CD4-positive, alpha-beta T cell treated with Interleukin-21 for 1 hour (primary cell): ENCODE data around the gene RFX8.
"Not testable (repeated sequence)": the region's sequence is repeated elsewhere in the genome, so short reads cannot be mapped to it uniquely, and the experiment has no call there.

ENCODE experiments used
- DNase-seq: peaks from one replicate; pipeline ENCODE4 v3.0.0-alpha.2; 2020

Gene RFX8

DNA sequence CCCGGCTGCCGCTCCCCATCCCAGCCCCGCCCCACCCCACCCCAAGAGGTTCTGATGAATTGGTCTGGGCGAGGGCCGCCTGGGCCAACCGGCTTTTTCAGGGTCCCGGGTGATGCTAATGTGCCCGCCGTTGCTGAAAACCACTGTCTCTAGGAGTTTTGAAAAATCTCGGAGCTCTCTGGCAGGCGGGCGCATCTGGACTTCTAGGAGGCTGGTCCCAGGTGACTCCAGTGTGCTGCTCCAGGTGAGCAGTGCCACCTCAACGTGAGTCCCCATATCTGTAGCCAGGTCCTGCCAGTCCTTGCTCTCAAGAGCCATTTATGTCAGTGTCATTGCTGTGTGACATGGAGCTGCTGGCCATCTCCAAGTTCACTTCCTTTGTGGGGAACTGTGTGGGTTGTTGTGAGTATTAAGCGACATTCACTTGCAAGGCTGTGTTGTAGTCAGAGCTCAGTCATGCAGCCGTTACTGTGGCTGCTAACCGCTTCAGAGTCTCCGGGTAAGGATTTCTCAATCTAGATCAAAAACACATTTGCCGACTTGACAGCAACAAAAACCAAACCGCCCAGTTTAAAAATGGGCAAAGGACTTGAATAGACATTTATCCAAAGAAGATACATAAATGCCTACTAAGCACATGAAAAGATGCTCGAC is at the start of gene RFX8:
RFX8 (minus strand) TSS at position 382 of the 654 bp plus-strand sequence. CDS start 8,264 bp downstream, outside the sequence.
- DNase-seq = peak; percentile 44

- DNase-seq = no peak
These were observed 46.6 kb upstream of the RFX8 start for GRCh38 chr2:101521487-101521886.

GRCh38 chr2:101520246-101520645 is 45.3 kb upstream of the RFX8 start:
- no peak for DNase-seq

- DNase-seq = no peak
These were observed 43.9 kb upstream of the RFX8 start for GRCh38 chr2:101518578-101519492.

DNA sequence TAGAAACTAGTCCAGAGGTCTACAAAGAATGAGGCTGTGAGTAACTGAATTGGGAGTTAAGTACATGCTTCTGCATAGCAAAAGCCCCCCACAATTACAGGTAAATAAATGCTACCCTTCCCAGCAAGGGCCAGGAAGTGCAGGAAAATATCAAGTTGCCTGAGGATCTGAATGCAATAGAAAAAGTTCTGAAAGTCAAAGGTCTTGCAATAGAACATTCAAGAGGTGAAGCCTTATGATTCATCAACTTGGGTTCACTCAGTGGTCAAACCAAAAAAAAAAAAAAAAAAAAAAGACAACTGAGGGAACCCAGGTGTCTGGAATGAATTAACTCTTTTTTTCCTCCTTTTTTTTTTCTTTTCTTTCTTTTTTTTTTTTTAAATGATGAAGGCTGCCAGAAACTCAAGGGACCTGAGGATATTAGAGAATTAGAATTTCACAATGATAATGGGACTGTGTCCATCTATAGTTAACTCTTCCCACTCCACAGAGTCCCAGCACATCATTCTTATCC is 42.9 kb upstream of the RFX8 start:
- no peak for DNase-seq

- peak; percentile 6 for DNase-seq
These were observed 42.1 kb upstream of the RFX8 start for GRCh38 chr2:101516823-101517690.

DNA sequence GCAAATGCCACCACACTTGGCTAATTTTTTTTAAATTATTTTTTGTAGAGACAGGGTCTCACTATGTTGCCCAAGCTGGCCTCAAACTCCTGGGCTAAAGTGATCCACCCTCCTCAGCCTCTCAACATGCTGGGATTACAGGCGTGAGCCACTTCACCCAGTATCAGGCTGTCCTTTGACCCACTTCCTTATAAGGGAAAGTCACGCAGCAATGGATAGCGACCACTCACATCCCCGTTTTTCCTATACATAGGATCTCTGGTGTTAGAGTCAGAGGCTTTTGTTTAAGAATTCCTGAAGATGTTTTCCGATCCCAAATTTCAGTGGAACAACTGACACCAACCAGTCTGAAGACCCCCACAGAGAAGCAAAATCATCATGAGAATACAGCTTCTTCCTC is 41.4 kb upstream of the RFX8 start:
- DNase-seq = no peak

DNA sequence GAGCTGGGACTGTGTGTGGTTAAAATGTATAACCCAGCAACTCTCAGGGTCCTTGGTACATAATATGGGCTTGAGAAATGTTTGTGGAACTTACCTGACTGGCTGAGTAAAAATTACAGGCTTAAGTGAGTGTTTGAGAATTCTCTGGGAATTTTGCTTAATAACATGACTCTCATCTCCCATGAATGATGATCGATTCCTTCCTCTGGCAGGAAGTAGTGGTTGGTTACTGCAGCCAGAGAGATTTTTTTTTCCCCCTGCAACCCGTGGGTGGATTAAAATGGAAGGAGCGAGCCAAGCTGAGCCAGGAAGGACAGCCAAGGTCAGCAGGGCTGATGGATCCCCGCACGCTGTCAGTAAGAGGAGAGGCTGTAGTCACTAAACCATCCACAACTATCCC is 40.6 kb upstream of the RFX8 start:
- DNase-seq = no peak

DNA sequence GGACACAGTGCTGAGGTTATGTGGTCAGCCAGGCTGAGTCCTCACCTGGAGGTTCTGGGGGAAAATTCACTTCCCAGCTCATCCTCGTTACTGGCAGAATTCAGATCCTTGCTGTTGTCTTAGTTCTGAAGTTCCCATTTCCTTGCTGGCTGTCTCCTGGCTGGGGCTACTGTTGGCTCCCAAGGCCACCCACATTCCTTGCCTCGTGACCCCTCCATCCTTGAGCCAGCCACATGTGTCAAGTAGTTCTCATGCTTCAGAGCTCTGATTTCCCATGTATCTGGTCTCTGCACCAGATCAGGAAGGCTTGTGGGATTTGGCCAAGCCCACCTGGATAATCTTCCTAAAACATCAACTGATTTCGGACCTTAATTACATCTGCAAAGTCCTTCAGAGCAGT is 38.1 kb upstream of the RFX8 start:
- no peak for DNase-seq

DNA sequence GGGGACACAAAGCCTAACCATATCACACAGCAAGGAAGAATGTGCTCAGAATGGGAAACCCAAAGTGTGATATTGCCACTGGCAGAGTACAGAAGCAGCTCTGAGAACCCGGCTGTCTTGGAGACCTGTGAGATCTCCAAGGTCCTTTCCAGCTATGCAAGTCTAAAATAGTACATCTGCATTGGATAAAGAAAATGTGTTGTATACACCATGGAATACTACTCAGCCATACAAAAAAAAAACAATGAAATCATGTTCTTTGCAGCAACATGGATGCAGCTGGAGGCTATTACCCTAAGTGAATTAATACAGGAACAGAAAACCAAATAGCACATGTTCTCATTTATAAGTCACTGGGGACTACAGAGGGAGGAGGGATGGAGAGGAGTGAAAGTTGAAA is 36.5 kb upstream of the RFX8 start:
- no peak for DNase-seq

- no peak for DNase-seq
These were observed 34.8 kb upstream of the RFX8 start for GRCh38 chr2:101509499-101510284.

DNA sequence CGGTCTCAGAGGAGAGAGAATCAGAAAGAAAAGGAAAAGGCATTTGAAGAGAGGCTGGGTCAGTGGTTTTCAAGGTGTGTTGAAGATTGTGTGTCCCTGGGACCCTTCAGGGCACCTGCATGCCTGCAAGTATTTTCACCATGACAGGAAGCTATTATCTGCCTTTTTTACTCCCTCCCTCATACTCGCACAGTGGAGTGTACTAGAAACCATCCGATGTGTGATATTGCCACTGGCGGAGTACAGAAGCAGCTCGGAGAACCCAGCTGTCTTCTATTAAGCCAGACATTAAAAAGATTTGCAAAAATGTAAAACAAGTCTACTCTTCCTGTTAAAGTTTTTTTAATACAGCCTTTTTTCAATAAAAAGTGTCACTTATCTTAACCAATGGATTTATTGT is 33.7 kb upstream of the RFX8 start:
- DNase-seq = no peak

DNA sequence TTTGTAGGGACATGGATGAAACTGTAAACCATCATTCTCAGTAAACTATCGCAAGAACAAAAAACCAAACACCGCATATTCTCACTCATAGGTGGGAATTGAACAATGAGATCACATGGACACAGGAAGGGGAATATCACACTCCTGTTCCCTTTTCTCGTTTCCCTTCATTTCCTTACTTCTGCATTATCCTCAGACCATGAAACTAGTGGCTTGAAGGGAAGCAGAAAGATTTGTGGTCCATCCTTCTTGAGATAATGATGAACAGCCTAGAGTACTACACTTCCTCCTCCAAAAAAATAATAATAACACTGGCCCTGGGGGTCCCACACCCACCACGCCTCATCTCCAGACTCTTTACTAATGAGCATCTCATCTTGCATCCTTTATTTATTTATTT is 30.4 kb upstream of the RFX8 start:
- DNase-seq = not testable (repeated sequence)

GRCh38 chr2:101504744-101505143 is 29.8 kb upstream of the RFX8 start:
- DNase-seq = not testable (repeated sequence)

GRCh38 chr2:101502095-101502494 is 27.2 kb upstream of the RFX8 start:
- DNase-seq = no peak

GRCh38 chr2:101501443-101501842 is 26.5 kb upstream of the RFX8 start:
- no peak for DNase-seq

DNA sequence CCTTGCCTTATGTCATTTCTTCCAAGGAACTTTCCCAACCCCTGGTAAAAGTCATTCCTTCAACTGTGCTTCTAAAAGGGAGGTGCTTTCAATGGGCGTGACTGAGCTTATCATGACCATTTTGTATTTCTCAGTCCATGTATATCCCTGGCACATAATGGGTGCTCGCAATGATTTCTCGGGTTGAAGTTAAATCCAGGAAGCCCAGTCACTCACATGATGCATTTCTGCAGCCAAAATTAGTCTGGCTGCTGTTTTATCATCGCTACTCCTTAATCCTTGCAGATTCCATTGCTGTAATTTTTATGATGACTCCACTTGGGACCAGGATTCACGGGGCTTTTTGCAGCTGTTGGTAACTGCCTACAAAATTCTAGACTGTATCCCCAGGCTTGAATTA is 25.9 kb upstream of the RFX8 start:
- no peak for DNase-seq

GRCh38 chr2:101500180-101500579 is 25.3 kb upstream of the RFX8 start:
- no peak for DNase-seq

DNA sequence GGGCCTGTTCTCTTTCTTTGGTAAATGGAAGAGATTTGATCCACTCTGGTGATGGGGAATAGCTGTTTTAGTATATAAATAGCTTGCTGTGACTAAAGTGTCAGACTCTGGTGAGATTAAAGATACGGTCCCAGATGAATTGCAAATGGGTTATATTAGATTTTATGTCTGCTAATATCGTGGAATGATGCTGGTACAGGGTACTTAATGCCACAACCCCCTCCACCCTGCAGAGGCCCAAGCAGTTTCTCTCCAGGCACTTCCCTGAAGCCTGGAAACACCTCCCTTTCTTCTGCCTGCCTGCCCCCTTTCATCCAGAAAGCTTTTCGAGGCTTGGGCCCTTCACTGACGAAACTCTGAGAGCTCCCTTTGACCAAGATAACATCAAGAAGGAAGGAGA is 21.4 kb upstream of the RFX8 start:
- DNase-seq = no peak

DNA sequence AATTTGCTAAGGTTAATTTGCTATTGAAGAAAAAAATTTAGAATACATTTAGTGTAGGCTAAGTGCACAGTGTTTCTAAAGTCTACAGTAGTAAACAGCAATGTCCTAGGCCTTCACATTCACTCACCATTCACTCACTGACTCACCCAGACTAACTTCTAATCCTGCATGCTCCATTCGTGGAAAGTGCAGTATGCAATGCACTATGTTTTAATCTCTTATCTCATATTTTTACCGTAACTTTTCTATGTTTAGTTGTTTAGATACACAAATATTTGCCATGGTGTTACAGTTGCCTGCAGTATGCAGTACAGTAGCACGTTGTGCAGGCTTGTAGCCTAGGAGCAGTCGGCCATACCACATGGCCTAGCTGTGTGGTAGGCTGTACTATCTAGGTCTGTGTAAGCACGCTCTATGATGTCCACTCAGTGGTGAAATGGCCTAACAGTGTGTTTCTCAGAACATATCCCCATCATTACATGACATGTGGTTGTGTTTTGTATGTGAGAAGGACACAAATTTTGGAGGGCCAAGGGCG is 18.1 kb upstream of the RFX8 start:
- DNase-seq = no peak

DNA sequence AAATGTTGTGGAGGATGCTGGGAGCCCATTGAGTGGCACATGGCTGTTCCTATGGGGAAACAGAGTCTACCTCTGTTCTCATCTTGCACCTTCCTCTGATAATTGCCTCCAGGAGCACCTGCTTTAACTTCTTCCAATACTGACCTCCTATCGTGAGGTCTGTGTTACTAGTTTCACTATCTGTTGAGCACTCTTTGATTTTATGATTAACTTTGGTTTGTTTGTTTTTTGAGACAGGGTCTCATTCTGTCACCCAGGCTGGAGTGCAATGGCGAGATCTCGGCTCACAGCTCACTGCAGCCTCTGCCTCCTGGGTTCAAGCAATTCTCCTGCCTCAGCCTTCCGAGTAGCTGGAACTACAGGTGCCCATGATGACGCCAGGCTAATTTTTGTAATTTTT is 12.1 kb upstream of the RFX8 start:
- DNase-seq = no peak

GRCh38 chr2:101486258-101486701 is 11.4 kb upstream of the RFX8 start:
- DNase-seq = no peak
